ENCODE data around the gene DIS3L2. TPM values are rescaled to one million over a fixed set of nuclear protein-coding genes. Genes with fewer than 3 reads are reported as not detected.

The DIS3L2 gene
- total RNA-seq, 6 donors from 2014 or later, result 31.2 to 98.5 (median 50.3) TPM

DNA sequence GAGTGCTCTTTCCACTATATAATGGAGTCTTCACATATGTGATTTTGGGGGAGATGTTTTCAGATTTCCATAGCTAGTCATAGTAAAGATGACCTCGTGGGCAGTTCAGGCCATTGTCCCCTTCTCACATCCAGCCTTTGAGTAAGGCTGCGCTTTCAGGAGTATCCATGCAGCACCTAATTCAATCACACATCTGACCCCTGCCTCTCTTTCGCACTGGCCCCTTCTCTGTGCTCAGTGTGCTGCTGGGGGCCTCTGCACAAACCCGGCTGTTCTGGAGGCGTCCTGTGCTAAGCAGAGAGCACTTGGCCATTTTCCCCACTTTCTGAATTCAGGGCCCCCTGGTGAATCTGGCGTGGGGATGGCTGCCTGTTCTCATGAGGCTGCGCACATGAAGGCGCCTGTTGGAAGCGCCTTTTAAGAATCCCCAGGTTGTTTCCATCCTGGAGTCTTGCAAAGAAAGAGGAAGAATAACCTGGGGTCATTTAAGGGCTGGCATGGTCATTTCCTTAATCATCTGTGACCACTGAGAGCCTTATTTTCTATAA, 321.1 kb downstream of the DIS3L2 start:
- Histone ChIP-seq H3K9me3 (no peaks in the 10 kb centered on the region), H3K27ac (no peak overlapping the region), H3K4me1 (peaks cover 0 to 4% (median 0%) of the 10 kb centered on the region in 4 donors), H3K27me3 (no peaks in the 10 kb centered on the region), H3K36me3 (peaks cover 0 to 5% (median 0%) of the 10 kb centered on the region in 4 donors), H3K4me3 (no peak overlapping the region)
- TF ChIP-seq POLR2AphosphoS5 (IDR thresholded peaks at IDR 0.05) (no peak), EP300 (IDR thresholded peaks at IDR 0.05) (no peak), CTCF (IDR thresholded peaks at IDR 0.05) (no peak), POLR2A (IDR thresholded peaks at IDR 0.05) (no peak)
- ATAC-seq (ENCODE audit: low FRiP score in 2 of 2), result no peak
- DNase-seq, result no peak
- WGBS, 2 donors, result 94 to 97% methylated on average over 8 to 9 of the region's 9 CpGs

DNA sequence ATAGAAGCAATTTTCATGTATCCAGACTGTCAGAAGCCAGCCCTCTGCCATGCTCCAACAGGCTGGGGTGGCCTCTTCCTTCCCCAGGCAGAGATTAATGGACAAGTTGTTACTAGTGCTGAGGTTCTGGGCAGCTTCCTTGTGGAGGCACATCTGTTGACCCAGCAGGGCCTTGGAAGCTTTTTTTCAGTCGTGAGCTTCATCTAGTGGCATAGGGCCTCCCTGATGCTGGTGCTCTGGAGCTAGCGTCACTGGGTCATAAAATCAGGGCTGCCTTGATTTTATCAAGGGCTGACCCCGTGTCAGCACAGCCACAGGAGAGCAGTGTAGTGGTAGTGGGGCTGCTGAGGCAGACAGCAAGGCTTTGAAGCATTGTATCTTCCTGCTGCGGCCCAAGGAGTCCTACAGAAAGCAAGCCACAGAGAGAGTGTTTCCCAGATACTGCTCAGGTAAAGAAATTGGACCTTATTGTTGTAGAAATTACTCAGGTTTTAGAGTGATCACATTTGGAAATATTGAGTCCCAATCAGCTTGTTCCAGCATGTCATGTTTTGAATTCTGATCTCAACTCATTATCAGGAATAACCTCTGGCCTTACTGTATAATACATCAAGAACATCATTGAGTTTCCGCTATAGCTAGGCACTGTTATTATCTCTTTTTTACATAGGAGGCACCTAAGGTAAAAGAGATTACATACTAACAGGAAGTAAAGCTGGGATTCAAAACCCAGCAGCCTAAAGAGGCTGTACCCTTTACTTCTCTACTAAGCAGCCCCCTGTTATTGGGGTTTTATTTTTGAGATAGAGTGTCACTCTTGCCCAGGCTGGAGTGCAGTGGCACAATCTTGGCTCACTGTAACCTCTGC, 324.7 kb downstream of the DIS3L2 start:
- 91 to 97% methylated on average over 4 to 5 of the region's 5 CpGs for WGBS, 2 donors
- no peak for ATAC-seq (ENCODE audit: low FRiP score in 2 of 2)
- DNase-seq, result no peak
- H3K4me3 ChIP-seq, result no peak overlapping the region
- H3K27me3 ChIP-seq, result no peaks in the 10 kb centered on the region
- no peaks in the 10 kb centered on the region for H3K9me3 ChIP-seq
- H3K36me3 ChIP-seq, result peaks cover 0 to 5% (median 2%) of the 10 kb centered on the region in 4 donors
- TF ChIP-seq POLR2AphosphoS5 (IDR thresholded peaks at IDR 0.05), result no peak
- TF ChIP-seq EP300 (IDR thresholded peaks at IDR 0.05), result no peak
- TF ChIP-seq POLR2A (IDR thresholded peaks at IDR 0.05), result no peak
- no peak for TF ChIP-seq CTCF (IDR thresholded peaks at IDR 0.05)
- H3K4me1 ChIP-seq, result peaks cover 0 to 4% (median 0%) of the 10 kb centered on the region in 4 donors
- no peak overlapping the region for H3K27ac ChIP-seq

GRCh38 chr2:232287316-232287715, 325.8 kb downstream of the DIS3L2 start:
- H3K9me3 ChIP-seq, result no peaks in the 10 kb centered on the region
- no peak overlapping the region for H3K27ac ChIP-seq
- TF ChIP-seq POLR2A (IDR thresholded peaks at IDR 0.05), result no peak
- TF ChIP-seq EP300 (IDR thresholded peaks at IDR 0.05), result no peak
- DNase-seq, result no peak
- peaks cover 0 to 4% (median 0%) of the 10 kb centered on the region in 4 donors for H3K4me1 ChIP-seq
- 95 to 97% methylated on average over 7 to 8 of the region's 8 CpGs for WGBS, 2 donors
- peaks cover 0 to 4% (median 0%) of the 10 kb centered on the region in 4 donors for H3K36me3 ChIP-seq
- ATAC-seq (ENCODE audit: low FRiP score in 2 of 2), result no peak
- H3K27me3 ChIP-seq, result no peaks in the 10 kb centered on the region
- no peak overlapping the region for H3K4me3 ChIP-seq

DNA sequence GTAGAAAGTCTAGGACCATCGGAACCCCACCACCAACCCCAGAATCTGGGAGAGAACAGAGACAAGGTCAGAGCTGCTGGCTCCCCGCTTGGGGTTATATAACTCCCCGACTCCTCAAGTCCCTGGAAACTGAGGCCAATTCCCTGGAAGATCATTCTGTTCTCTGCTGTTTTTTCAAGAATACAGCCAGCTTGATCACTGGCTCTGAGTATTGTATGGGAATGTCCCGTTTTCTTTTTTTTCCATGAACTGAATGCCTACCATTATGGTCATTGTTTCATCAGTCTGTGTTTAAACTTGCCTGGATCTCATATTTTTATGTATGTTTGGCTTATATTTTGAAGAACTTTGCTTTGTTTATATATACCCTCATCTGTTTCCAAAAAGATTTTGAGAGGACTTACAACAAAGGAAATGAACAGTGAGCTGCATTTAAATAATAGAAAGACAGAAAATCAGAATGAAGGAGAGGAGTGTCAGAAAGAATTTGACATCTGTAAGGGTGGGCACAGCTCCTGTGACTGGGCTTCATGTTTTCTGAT, 327.0 kb downstream of the DIS3L2 start:
- no peaks in the 10 kb centered on the region for H3K27me3 ChIP-seq
- 83 to 84% methylated on average over 4 of the region's 4 CpGs for WGBS, 2 donors
- no peaks in the 10 kb centered on the region for H3K9me3 ChIP-seq
- TF ChIP-seq POLR2A (IDR thresholded peaks at IDR 0.05) (no peak), EP300 (IDR thresholded peaks at IDR 0.05) (no peak), POLR2AphosphoS5 (IDR thresholded peaks at IDR 0.05) (no peak), CTCF (IDR thresholded peaks at IDR 0.05) (no peak)
- DNase-seq (no peak), ATAC-seq (ENCODE audit: low FRiP score in 2 of 2) (no peak)
- H3K27ac ChIP-seq, result no peak overlapping the region
- H3K4me1 ChIP-seq, result peaks cover 0 to 4% (median 0%) of the 10 kb centered on the region in 4 donors
- H3K36me3 ChIP-seq, result peaks cover 0 to 4% (median 0%) of the 10 kb centered on the region in 4 donors
- no peak overlapping the region for H3K4me3 ChIP-seq

DNA sequence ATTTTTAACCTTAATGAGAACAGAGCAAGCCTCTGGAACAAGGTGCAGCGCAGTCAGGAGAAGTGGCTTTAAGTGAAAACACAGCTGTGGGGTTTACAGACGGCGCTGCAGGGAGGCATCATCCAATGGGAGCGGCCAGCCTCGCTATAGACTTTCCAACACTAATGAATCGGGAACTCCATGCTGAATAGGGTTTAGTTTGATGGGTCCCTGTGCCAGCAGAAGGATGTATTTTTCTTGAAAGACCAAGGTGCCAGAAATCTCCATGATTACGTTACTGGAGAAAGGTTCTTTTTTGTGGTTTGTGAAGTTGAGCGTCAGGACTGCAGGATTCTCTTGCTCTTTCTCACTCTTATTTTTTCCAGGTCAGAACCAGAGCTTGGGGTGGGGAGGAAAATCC, 329.2 kb downstream of the DIS3L2 start:
- ATAC-seq (ENCODE audit: low FRiP score in 2 of 2), result no peak
- H3K27me3 ChIP-seq, result no peaks in the 10 kb centered on the region
- no peak for DNase-seq
- H3K4me1 ChIP-seq, result no peaks in the 10 kb centered on the region
- 97% methylated on average over 8 of the region's 8 CpGs for WGBS, 2 donors
- H3K9me3 ChIP-seq, result no peaks in the 10 kb centered on the region
- H3K36me3 ChIP-seq, result peaks cover 0 to 4% (median 0%) of the 10 kb centered on the region in 4 donors
- TF ChIP-seq POLR2AphosphoS5 (IDR thresholded peaks at IDR 0.05), result no peak
- TF ChIP-seq EP300 (IDR thresholded peaks at IDR 0.05), result no peak
- no peak for TF ChIP-seq CTCF (IDR thresholded peaks at IDR 0.05)
- no peak overlapping the region for H3K27ac ChIP-seq
- no peak overlapping the region for H3K4me3 ChIP-seq
